Esophagus squamous epithelium (tissue), 4 donors: ENCODE data around the gene MAP3K21.

Experiments used
- CTCF ChIP-seq, 6 experiments: fragments of 450-650 bp in 4 of 6; fragments of 200-600 bp in 2 of 6; sonication (generic) in 2 of 6; IDR thresholded peaks; one replicate each; pipeline ENCODE4 v1.5.1; 2016 to 2019; ENCODE audit warnings: antibody characterized with exemption in 6 of 6, mild to moderate bottlenecking in 4 of 6, moderate library complexity in 4 of 6
- POLR2A ChIP-seq, 4 donors: fragments of 450-650 bp; IDR thresholded peaks; one replicate each; pipeline ENCODE4 v1.6.1; 2017; ENCODE audit warnings: antibody characterized with exemption in 4 of 4, mild to moderate bottlenecking in 4 of 4, moderate library complexity in 3 of 4

GRCh38 chr1:233293556-233294446, 33.7 kb upstream of the MAP3K21 start:
- TF ChIP-seq POLR2A (IDR thresholded peaks at IDR 0.05) (no peak), CTCF (IDR thresholded peaks at IDR 0.05) (no peak)
